Measurements from ENCODE around the gene MYO6. TPM values are rescaled to one million over a fixed set of nuclear protein-coding genes. Genes with fewer than 3 reads are reported as not detected.

Gene MYO6
- total RNA-seq, 4 donors from 2014 or later = 19.1 to 72.2 (median 59.2) TPM

- intact Hi-C loops (cut with DNase I; ENCODE audit: low total_unique reads) (no loop called here), in situ Hi-C loops (cut with MboI; ENCODE audit: low pct_ligation_motif_present in 1 of 4, low pct_unique_long_range_greater_than_20kb in 1 of 4, low sequenced_read_pairs in 3 of 4) (loop anchor here in 3 of 4 donors (25.0 kb wide), 1 partner anchor 1519 kb away; the partner anchor contains the start of gene HTR1B (in 3 of the 3))
- H3K9me3 ChIP-seq = no peaks in the 10 kb centered on the region
- no peak for TF ChIP-seq POLR2A (IDR thresholded peaks at IDR 0.05)
- TF ChIP-seq EP300 (IDR thresholded peaks at IDR 0.05; ENCODE audit: low read depth) = no peak
- TF ChIP-seq CTCF (IDR thresholded peaks at IDR 0.05) = no peak
- no peak for TF ChIP-seq POLR2AphosphoS5 (IDR thresholded peaks at IDR 0.05)
- 69 to 91% methylated on average over 2 of the region's 2 CpGs for WGBS, 2 donors (ENCODE audit: low coverage in 1 of 2)
- no peak overlapping the region for H3K27ac ChIP-seq
- H3K4me1 ChIP-seq = no peaks in the 10 kb centered on the region
- no peak overlapping the region for H3K4me3 ChIP-seq
- H3K36me3 ChIP-seq = no peaks in the 10 kb centered on the region
- DNase-seq = no peak
- H3K27me3 ChIP-seq = no peaks in the 10 kb centered on the region
Measured at GRCh38 chr6:75943381-75943780, 194.3 kb downstream of the MYO6 start.

GRCh38 chr6:75946146-75946831, 197.2 kb downstream of the MYO6 start:
- 40 to 62% methylated on average over 1 to 4 of the region's 4 CpGs for WGBS, 2 donors (ENCODE audit: low coverage in 1 of 2)
- intact Hi-C loops (cut with DNase I; ENCODE audit: low total_unique reads) (no loop called here), in situ Hi-C loops (cut with MboI; ENCODE audit: low pct_ligation_motif_present in 1 of 4, low pct_unique_long_range_greater_than_20kb in 1 of 4, low sequenced_read_pairs in 3 of 4) (loop anchor here in 3 of 4 donors (25.0 kb wide), 1 partner anchor 1516 kb away; the partner anchor contains the start of gene HTR1B (in 3 of the 3))
- Histone ChIP-seq H3K4me1 (no peaks in the 10 kb centered on the region), H3K36me3 (no peaks in the 10 kb centered on the region), H3K9me3 (no peaks in the 10 kb centered on the region), H3K27ac (no peak overlapping the region), H3K27me3 (no peaks in the 10 kb centered on the region), H3K4me3 (no peak overlapping the region)
- TF ChIP-seq POLR2AphosphoS5 (IDR thresholded peaks at IDR 0.05) = no peak
- TF ChIP-seq POLR2A (IDR thresholded peaks at IDR 0.05) = no peak
- no peak for TF ChIP-seq EP300 (IDR thresholded peaks at IDR 0.05; ENCODE audit: low read depth)
- TF ChIP-seq CTCF (IDR thresholded peaks at IDR 0.05) = no peak
- no peak for DNase-seq

- Histone ChIP-seq H3K27ac (no peak overlapping the region), H3K4me3 (no peak overlapping the region), H3K9me3 (no peaks in the 10 kb centered on the region), H3K4me1 (no peaks in the 10 kb centered on the region), H3K36me3 (no peaks in the 10 kb centered on the region), H3K27me3 (no peaks in the 10 kb centered on the region)
- in situ Hi-C loops (cut with MboI; ENCODE audit: low pct_ligation_motif_present in 1 of 4, low pct_unique_long_range_greater_than_20kb in 1 of 4, low sequenced_read_pairs in 3 of 4) = loop anchor here in 3 of 4 donors (25.0 kb wide), 1 partner anchor 1514 kb away; the partner anchor contains the start of gene HTR1B (in 3 of the 3)
- DNase-seq = no peak
- TF ChIP-seq CTCF (IDR thresholded peaks at IDR 0.05) (no peak), EP300 (IDR thresholded peaks at IDR 0.05; ENCODE audit: low read depth) (no peak), POLR2AphosphoS5 (IDR thresholded peaks at IDR 0.05) (no peak), POLR2A (IDR thresholded peaks at IDR 0.05) (no peak)
- WGBS, 2 donors (ENCODE audit: low coverage in 1 of 2) = 75 to 86% methylated on average over 5 of the region's 5 CpGs
- intact Hi-C loops (cut with DNase I; ENCODE audit: low total_unique reads) = no loop called here
Measured at GRCh38 chr6:75947935-75948334, 198.9 kb downstream of the MYO6 start.

GRCh38 chr6:75952128-75952527, 203.1 kb downstream of the MYO6 start:
- H3K9me3 ChIP-seq = no peaks in the 10 kb centered on the region
- no peaks in the 10 kb centered on the region for H3K36me3 ChIP-seq
- TF ChIP-seq EP300 (IDR thresholded peaks at IDR 0.05; ENCODE audit: low read depth) (no peak), CTCF (IDR thresholded peaks at IDR 0.05) (no peak), POLR2AphosphoS5 (IDR thresholded peaks at IDR 0.05) (no peak), POLR2A (IDR thresholded peaks at IDR 0.05) (no peak)
- 33 to 45% methylated on average over 2 to 3 of the region's 3 CpGs for WGBS, 2 donors (ENCODE audit: low coverage in 1 of 2)
- H3K27me3 ChIP-seq = no peaks in the 10 kb centered on the region
- in situ Hi-C loops (cut with MboI; ENCODE audit: low pct_ligation_motif_present in 1 of 4, low pct_unique_long_range_greater_than_20kb in 1 of 4, low sequenced_read_pairs in 3 of 4) (no loop called here), intact Hi-C loops (cut with DNase I; ENCODE audit: low total_unique reads) (no loop called here)
- DNase-seq = no peak
- H3K27ac ChIP-seq = no peak overlapping the region
- no peak overlapping the region for H3K4me3 ChIP-seq
- no peaks in the 10 kb centered on the region for H3K4me1 ChIP-seq
